ENCODE data around the gene DAPK2. TPM values are rescaled to one million over a fixed set of nuclear protein-coding genes. Genes with fewer than 3 reads are reported as not detected.
A peak's percentile ranks its signal among the peaks of the same experiment; 100 is the strongest.

The DAPK2 gene
- total RNA-seq, 4 donors from 2014 or later = 47.4 to 105 (median 78.7) TPM

GRCh38 chr15:63909819-63910437, 136.4 kb downstream of the DAPK2 start:
- TF ChIP-seq CTCF (IDR thresholded peaks at IDR 0.05) = no peak
- peak in 1 of 2 donors; percentile 15 for TF ChIP-seq POLR2A (IDR thresholded peaks at IDR 0.05)

GRCh38 chr15:63908991-63909390, 137.3 kb downstream of the DAPK2 start:
- TF ChIP-seq POLR2A (IDR thresholded peaks at IDR 0.05) (no peak), CTCF (IDR thresholded peaks at IDR 0.05) (no peak)
- intact Hi-C loops (cut with DNase I) = no loop called here
- peaks cover 0 to 5% of the 10 kb centered on the region in 2 donors for H3K36me3 ChIP-seq
- no peak for DNase-seq
- peak overlapping the region in 2 of 3 donors; percentile 82 to 91 for H3K27ac ChIP-seq
- no peaks in the 10 kb centered on the region for H3K27me3 ChIP-seq
- peaks cover 30 to 39% of the 10 kb centered on the region in 2 donors for H3K4me1 ChIP-seq
- WGBS, 2 donors = 65 to 78% methylated on average over 2 of the region's 2 CpGs
- H3K4me3 ChIP-seq (replicated peaks in 1 of 3) = no peak overlapping the region
- no peaks in the 10 kb centered on the region for H3K9me3 ChIP-seq

More at GRCh38 chr15:63909819-63910437, 136.4 kb downstream of the DAPK2 start:
- 25 to 31% methylated on average over 10 of the region's 10 CpGs for WGBS, 2 donors
- Histone ChIP-seq H3K9me3 (no peaks in the 10 kb centered on the region), H3K36me3 (peaks cover 0 to 5% of the 10 kb centered on the region in 2 donors), H3K4me1 (peaks cover 30 to 39% of the 10 kb centered on the region in 2 donors), H3K27me3 (no peaks in the 10 kb centered on the region), H3K27ac (peak overlapping the region; percentile 78 to 91 (median 82)), H3K4me3 (replicated peaks in 1 of 3) (no peak overlapping the region)
- intact Hi-C loops (cut with DNase I) = no loop called here
- peak; percentile 78 to 80 for DNase-seq

GRCh38 chr15:63908281-63908680, 138.0 kb downstream of the DAPK2 start:
- Histone ChIP-seq H3K4me3 (replicated peaks in 1 of 3) (no peak overlapping the region), H3K27ac (peak overlapping the region in 1 of 3 donors; percentile 82), H3K27me3 (no peaks in the 10 kb centered on the region), H3K9me3 (no peaks in the 10 kb centered on the region), H3K36me3 (peaks cover 0 to 5% of the 10 kb centered on the region in 2 donors), H3K4me1 (peaks cover 30 to 39% of the 10 kb centered on the region in 2 donors)
- intact Hi-C loops (cut with DNase I) = no loop called here
- DNase-seq = no peak
- 89 to 100% methylated on average over 4 to 6 of the region's 7 CpGs for WGBS, 2 donors
- TF ChIP-seq CTCF (IDR thresholded peaks at IDR 0.05) (no peak), POLR2A (IDR thresholded peaks at IDR 0.05) (no peak)

- peaks cover 30 to 39% of the 10 kb centered on the region in 2 donors for H3K4me1 ChIP-seq
- H3K27ac ChIP-seq = peak overlapping the region in 1 of 3 donors; percentile 82
- intact Hi-C loops (cut with DNase I) = no loop called here
- 93 to 97% methylated on average over 8 of the region's 8 CpGs for WGBS, 2 donors
- peaks cover 0 to 5% of the 10 kb centered on the region in 2 donors for H3K36me3 ChIP-seq
- H3K27me3 ChIP-seq = no peaks in the 10 kb centered on the region
- no peak overlapping the region for H3K4me3 ChIP-seq (replicated peaks in 1 of 3)
- no peak for DNase-seq
- TF ChIP-seq POLR2A (IDR thresholded peaks at IDR 0.05) = no peak
- no peak for TF ChIP-seq CTCF (IDR thresholded peaks at IDR 0.05)
- H3K9me3 ChIP-seq = no peaks in the 10 kb centered on the region
These were observed 138.8 kb downstream of the DAPK2 start for GRCh38 chr15:63907521-63907920.

GRCh38 chr15:63906266-63906584, 140.1 kb downstream of the DAPK2 start:
- Histone ChIP-seq H3K27ac (peak overlapping the region; percentile 41 to 70 (median 53)), H3K4me3 (replicated peaks in 1 of 3) (no peak overlapping the region), H3K36me3 (peaks cover 0 to 5% of the 10 kb centered on the region in 2 donors), H3K27me3 (no peaks in the 10 kb centered on the region), H3K9me3 (no peaks in the 10 kb centered on the region), H3K4me1 (peaks cover 30 to 46% of the 10 kb centered on the region in 2 donors)
- intact Hi-C loops (cut with DNase I) = no loop called here
- peak; percentile 67 to 73 for DNase-seq
- TF ChIP-seq POLR2A (IDR thresholded peaks at IDR 0.05) = no peak
- TF ChIP-seq CTCF (IDR thresholded peaks at IDR 0.05) = no peak
- WGBS, 2 donors = 54 to 70% methylated on average over 4 of the region's 4 CpGs
